ENCODE results near the gene GJB5.

GJB5 gene

GRCh38 chr1:34796990-34797389 lies 42.1 kb downstream of the GJB5 start:
- DNase-seq = no peak

- DNase-seq = no peak
These were observed 45.4 kb downstream of the GJB5 start for GRCh38 chr1:34800214-34800613.

GRCh38 chr1:34803770-34804169 lies 48.9 kb downstream of the GJB5 start:
- no peak for DNase-seq

GRCh38 chr1:34806396-34806795 lies 51.5 kb downstream of the GJB5 start:
- DNase-seq = no peak

All from NCI-H2029 (cell line).